ENCODE data around the gene PIGW. TPM values are rescaled to one million over a fixed set of nuclear protein-coding genes. Genes with fewer than 3 reads are reported as not detected.

PIGW gene
- total and polyA plus RNA-seq, 10 of the 15 experiments (the other 5 are each of a cell fraction or from before 2014, with no cell fraction given), result 6.0 to 31.5 (median 13.8) TPM

GRCh38 chr17:36511216-36511615, 23.6 kb upstream of the PIGW start:
- no peak for FAIRE-seq
- Histone ChIP-seq H3K4me2 (ENCODE audit: control insufficient read depth, insufficient read depth) (no peak overlapping the region), H3K27ac (ENCODE audit: control insufficient read depth, insufficient read depth) (no peak overlapping the region), H2AFZ (ENCODE audit: control insufficient read depth, low read depth, low read length) (no peak overlapping the region), H3K36me3 (ENCODE audit: control insufficient read depth in 2 of 2, insufficient read depth in 2 of 2, low read length in 1 of 2) (peaks cover 22% of the 10 kb centered on the region in 2 experiments; a peak in 3 of 4 replicates), H3K4me3 (no peak overlapping the region), H3K9ac (ENCODE audit: control insufficient read depth, insufficient read depth, low read length) (no peak overlapping the region), H3K79me2 (ENCODE audit: control insufficient read depth, insufficient read depth, low read length) (no peaks in the 10 kb centered on the region), H3K4me1 (ENCODE audit: control insufficient read depth, insufficient read depth, low read length) (no peaks in the 10 kb centered on the region), H4K20me1 (ENCODE audit: control insufficient read depth, insufficient read depth) (no peaks in the 10 kb centered on the region), H3K27me3 (replicated peaks in 1 of 2; ENCODE audit: control insufficient read depth in 2 of 2, insufficient read depth in 2 of 2, low read length in 1 of 2) (no peaks in the 10 kb centered on the region), H3K9me3 (replicated peaks; ENCODE audit: control insufficient read depth, insufficient read depth, low read length) (no peaks in the 10 kb centered on the region)
- ATAC-seq, result no peak
- whole genome bisulfite sequencing (ENCODE audit: insufficient coverage, insufficient replicate concordance, low lambda C conversion rate, missing lambda C conversion rate), result 97% methylated on average over 6 of the region's 6 CpGs
- intact Hi-C loops (cut with micrococcal nuclease; ENCODE audit: unreplicated experiment), result no loop called here
- ChIA-PET CTCF (no interaction called here), POLR2A (no interaction called here), SMC1A (ENCODE audit: uncharacterized antibody, unreplicated experiment) (interaction anchor here (0.5 kb wide), 1 partner anchor 25 kb away, joined by 3 read pairs; no protein-coding TSS in a partner anchor), RAD21 (ENCODE audit: unreplicated experiment) (no interaction called here)
- no peak for DNase-seq (ENCODE audit: low read depth, low spot score)
- BruUV-seq (replicated peaks), result no TSS peak
- in situ Hi-C loops (cut with MboI), result no loop called here
- TF ChIP-seq IKZF2 (IDR thresholded peaks at IDR 0.05), result no peak
- TF ChIP-seq NFXL1 (IDR thresholded peaks at IDR 0.05; ENCODE audit: borderline replicate concordance), result no peak
- no peak for TF ChIP-seq GABPA (IDR thresholded peaks at IDR 0.05; ENCODE audit: low read depth)
- no peak for TF ChIP-seq LARP7 (IDR thresholded peaks at IDR 0.05)
- TF ChIP-seq MTA2 (IDR thresholded peaks at IDR 0.05; ENCODE audit: low read depth), result no peak
- no peak for TF ChIP-seq SREBF2 (IDR thresholded peaks at IDR 0.05; ENCODE audit: low read length)
- no peak for TF ChIP-seq IKZF1 (conservative IDR thresholded peaks at IDR 0.05)
- TF ChIP-seq EGR1 (IDR thresholded peaks at IDR 0.05; ENCODE audit: borderline replicate concordance in 1 of 2, low read depth in 2 of 2, low read length in 2 of 2), result no peak
- no peak for TF ChIP-seq TCF7 (IDR thresholded peaks at IDR 0.05; ENCODE audit: borderline replicate concordance)
- TF ChIP-seq BMI1 (IDR thresholded peaks at IDR 0.05; ENCODE audit: borderline replicate concordance), result no peak
- no peak for TF ChIP-seq SMC3 (IDR thresholded peaks at IDR 0.05; ENCODE audit: borderline replicate concordance, low read length)
